Jurkat, Clone E6-1 (cell line): ENCODE results near the gene ALDH16A1.
"Not testable (repeated sequence)": the region's sequence is repeated elsewhere in the genome, so short reads cannot be mapped to it uniquely, and the experiment has no call there.

Experiments
- DNase-seq: peaks from one replicate; pipeline ENCODE4 v3.0.0-alpha.2; 2011; ENCODE audit warnings: low read depth, low spot score
- H3K4me3 ChIP-seq: 2 replicates; pipeline ENCODE4 v1.5.1; 2011; ENCODE audit warnings: mild to moderate bottlenecking, low read length, control low read depth, moderate library complexity

The ALDH16A1 gene

GRCh38 chr19:49453757-49454240 lies 774 bp downstream of the ALDH16A1 start:
- no peak for DNase-seq

GRCh38 chr19:49455773-49456172 lies 2.7 kb downstream of the ALDH16A1 start:
- no peak for DNase-seq

More at GRCh38 chr19:49453757-49454240, 774 bp downstream of the ALDH16A1 start:
- H3K4me3 ChIP-seq: peak overlapping the region; percentile 99

GRCh38 chr19:49456326-49456725 lies 3.3 kb downstream of the ALDH16A1 start:
- H3K4me3 ChIP-seq: no peak overlapping the region
- no peak for DNase-seq

More at GRCh38 chr19:49455773-49456172, 2.7 kb downstream of the ALDH16A1 start:
- no peak overlapping the region for H3K4me3 ChIP-seq

- no peak for DNase-seq
- no peak overlapping the region for H3K4me3 ChIP-seq
These were observed 5.5 kb downstream of the ALDH16A1 start for GRCh38 chr19:49458567-49458903.

- DNase-seq: no peak
- H3K4me3 ChIP-seq: no peak overlapping the region
These were observed 6.4 kb downstream of the ALDH16A1 start for GRCh38 chr19:49459388-49459787.

- not testable (repeated sequence) for DNase-seq, H3K4me3 ChIP-seq
These were observed 8.1 kb downstream of the ALDH16A1 start for GRCh38 chr19:49461130-49461529.

- H3K4me3 ChIP-seq: no peak overlapping the region
These were observed 8.6 kb downstream of the ALDH16A1 start for GRCh38 chr19:49461656-49462055.

GRCh38 chr19:49462492-49462891 lies 9.5 kb downstream of the ALDH16A1 start:
- no peak for DNase-seq

More at GRCh38 chr19:49461656-49462055, 8.6 kb downstream of the ALDH16A1 start:
- no peak for DNase-seq

GRCh38 chr19:49463960-49464740 lies 11.1 kb downstream of the ALDH16A1 start:
- no peak overlapping the region for H3K4me3 ChIP-seq
- DNase-seq: no peak

More at GRCh38 chr19:49462492-49462891, 9.5 kb downstream of the ALDH16A1 start:
- no peak overlapping the region for H3K4me3 ChIP-seq

GRCh38 chr19:49465371-49465770 lies 12.3 kb downstream of the ALDH16A1 start:
- H3K4me3 ChIP-seq: no peak overlapping the region
- no peak for DNase-seq

GRCh38 chr19:49468199-49468598 lies 15.2 kb downstream of the ALDH16A1 start:
- no peak overlapping the region for H3K4me3 ChIP-seq
- no peak for DNase-seq

GRCh38 chr19:49468746-49469447 lies 15.9 kb downstream of the ALDH16A1 start:
- no peak overlapping the region for H3K4me3 ChIP-seq
- peak; percentile 74 for DNase-seq

GRCh38 chr19:49469828-49470614 lies 17.0 kb downstream of the ALDH16A1 start:
- H3K4me3 ChIP-seq: no peak overlapping the region
- DNase-seq: peak; percentile 58

- no peak overlapping the region for H3K4me3 ChIP-seq
- DNase-seq: no peak
These were observed 17.6 kb downstream of the ALDH16A1 start for GRCh38 chr19:49470615-49470978.

GRCh38 chr19:49472936-49473335 lies 19.9 kb downstream of the ALDH16A1 start:
- H3K4me3 ChIP-seq: no peak overlapping the region
- DNase-seq: no peak

- peak overlapping the region; percentile 62 for H3K4me3 ChIP-seq
- not testable (repeated sequence) for DNase-seq
These were observed 20.5 kb downstream of the ALDH16A1 start for GRCh38 chr19:49473501-49473867.

GRCh38 chr19:49473868-49474541 lies 21.0 kb downstream of the ALDH16A1 start, which contains the start of gene FLT3LG:
TSS of gene FLT3LG (plus strand) at chr19:49474215. CDS start at chr19:49474640, 425 bp downstream.
- peak; percentile 87 for DNase-seq
- peak within 1 kb of the TSS; percentile 62 for H3K4me3 ChIP-seq

GRCh38 chr19:49474542-49474924 lies 21.5 kb downstream of the ALDH16A1 start:
- DNase-seq: no peak
- peak overlapping the region; percentile 62 for H3K4me3 ChIP-seq
